ENCODE measurements around the gene SSUH2. TPM values are rescaled to one million over a fixed set of nuclear protein-coding genes. Genes with fewer than 3 reads are reported as not detected.

Gene SSUH2
- total RNA-seq, 1 experiment from 2014 or later: 0.22 TPM

DNA sequence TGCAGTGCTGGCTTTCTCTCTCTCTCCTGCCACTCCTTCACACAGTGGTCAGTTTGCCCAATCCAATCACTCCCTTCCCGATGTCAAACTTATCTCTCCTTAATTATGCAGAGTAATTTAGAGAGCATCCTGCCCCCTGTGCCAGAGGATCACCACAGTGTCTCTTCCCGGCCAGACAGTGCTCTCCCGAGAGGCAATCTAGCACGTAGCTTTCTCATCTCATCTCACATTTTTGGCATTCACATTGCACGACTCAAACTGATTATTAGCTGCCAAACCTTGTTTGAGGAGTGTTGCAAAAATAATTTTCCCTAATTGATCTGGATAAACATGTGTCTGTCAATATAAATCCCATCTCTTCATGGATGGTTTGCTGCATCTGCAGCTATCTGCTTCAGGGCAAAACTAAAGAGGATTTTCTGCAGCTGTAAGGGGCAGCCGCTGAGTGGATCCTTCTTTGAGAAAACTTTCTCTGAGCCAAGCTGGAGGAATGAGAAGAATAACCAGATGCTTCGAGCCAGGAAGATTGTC is 37.8 kb downstream of the SSUH2 start:
- H2AFZ ChIP-seq (ENCODE audit: low read length): no peak overlapping the region
- H3K9me2 ChIP-seq (replicated peaks; ENCODE audit: insufficient read depth, low read length): no peaks in the 10 kb centered on the region
- no peak for DNase-seq
- H3K4me3 ChIP-seq (ENCODE audit: low read length): no peak overlapping the region
- H3K79me2 ChIP-seq (ENCODE audit: low read length): no peaks in the 10 kb centered on the region
- H3K4me2 ChIP-seq (ENCODE audit: low read depth, low read length, poor library complexity, severe bottlenecking): no peak overlapping the region
- H3K9ac ChIP-seq (ENCODE audit: low read length): no peak overlapping the region
- no peaks in the 10 kb centered on the region for H3K4me1 ChIP-seq (ENCODE audit: low read length)
- no peak overlapping the region for H3K27ac ChIP-seq (ENCODE audit: low read length)
- H3K9me3 ChIP-seq (ENCODE audit: low read length): no peaks in the 10 kb centered on the region
- H4K20me1 ChIP-seq (ENCODE audit: insufficient read depth, low read depth, low read length): no peaks in the 10 kb centered on the region
- no peaks in the 10 kb centered on the region for H3K36me3 ChIP-seq (ENCODE audit: insufficient read depth, low read length)
- H3K27me3 ChIP-seq (ENCODE audit: low read length): no peaks in the 10 kb centered on the region

DNA sequence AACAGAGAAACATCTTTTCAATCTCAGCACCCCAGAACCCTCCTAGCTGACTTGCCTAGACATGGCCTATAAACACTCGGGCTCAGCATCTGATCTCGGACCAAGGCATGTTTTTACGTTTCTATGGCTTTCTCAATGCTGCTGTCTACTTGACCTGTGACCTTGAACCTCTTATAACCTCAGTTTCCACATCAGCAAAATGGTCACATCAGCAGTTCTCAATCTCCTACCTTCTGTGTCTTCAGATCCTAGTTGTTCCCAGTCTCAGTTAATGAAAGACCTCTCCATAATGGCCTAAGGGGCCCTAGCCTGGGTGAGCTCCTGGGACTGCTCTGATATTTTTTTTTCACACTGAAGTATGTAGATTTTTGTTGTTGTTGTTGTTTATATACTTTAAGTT is 39.6 kb downstream of the SSUH2 start:
- no peak overlapping the region for H3K27ac ChIP-seq (ENCODE audit: low read length)
- H4K20me1 ChIP-seq (ENCODE audit: insufficient read depth, low read depth, low read length): no peaks in the 10 kb centered on the region
- no peaks in the 10 kb centered on the region for H3K79me2 ChIP-seq (ENCODE audit: low read length)
- H3K27me3 ChIP-seq (ENCODE audit: low read length): no peaks in the 10 kb centered on the region
- no peaks in the 10 kb centered on the region for H3K9me3 ChIP-seq (ENCODE audit: low read length)
- H3K9me2 ChIP-seq (replicated peaks; ENCODE audit: insufficient read depth, low read length): no peaks in the 10 kb centered on the region
- no peak overlapping the region for H3K4me3 ChIP-seq (ENCODE audit: low read length)
- H3K36me3 ChIP-seq (ENCODE audit: insufficient read depth, low read length): no peaks in the 10 kb centered on the region
- no peak for DNase-seq
- no peaks in the 10 kb centered on the region for H3K4me1 ChIP-seq (ENCODE audit: low read length)
- no peak overlapping the region for H2AFZ ChIP-seq (ENCODE audit: low read length)
- no peak overlapping the region for H3K4me2 ChIP-seq (ENCODE audit: low read depth, low read length, poor library complexity, severe bottlenecking)
- H3K9ac ChIP-seq (ENCODE audit: low read length): no peak overlapping the region

DNA sequence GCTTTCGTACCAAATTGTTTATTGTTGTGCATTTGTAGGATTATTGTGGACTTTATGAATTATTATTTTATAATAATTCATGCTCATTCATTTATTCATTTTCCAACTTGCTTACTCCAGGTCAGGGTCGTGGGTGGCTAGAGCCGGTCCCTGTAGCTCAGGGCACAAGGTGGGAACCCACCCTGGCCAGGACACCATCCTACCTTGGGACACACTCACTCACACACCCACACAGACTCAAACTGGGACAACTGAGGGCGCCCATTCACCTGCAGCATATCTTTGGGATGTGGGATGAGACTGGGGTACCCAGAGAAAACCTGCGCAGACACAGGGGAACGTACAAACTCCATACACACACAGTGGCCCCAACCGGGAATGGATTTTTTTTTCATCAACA is 40.6 kb downstream of the SSUH2 start:
- H3K4me1 ChIP-seq (ENCODE audit: low read length): no peaks in the 10 kb centered on the region
- H3K79me2 ChIP-seq (ENCODE audit: low read length): no peaks in the 10 kb centered on the region
- H2AFZ ChIP-seq (ENCODE audit: low read length): no peak overlapping the region
- H3K4me2 ChIP-seq (ENCODE audit: low read depth, low read length, poor library complexity, severe bottlenecking): no peak overlapping the region
- no peaks in the 10 kb centered on the region for H3K9me2 ChIP-seq (replicated peaks; ENCODE audit: insufficient read depth, low read length)
- H3K9ac ChIP-seq (ENCODE audit: low read length): no peak overlapping the region
- DNase-seq: no peak
- no peaks in the 10 kb centered on the region for H4K20me1 ChIP-seq (ENCODE audit: insufficient read depth, low read depth, low read length)
- no peak overlapping the region for H3K4me3 ChIP-seq (ENCODE audit: low read length)
- no peaks in the 10 kb centered on the region for H3K9me3 ChIP-seq (ENCODE audit: low read length)
- H3K27me3 ChIP-seq (ENCODE audit: low read length): no peaks in the 10 kb centered on the region
- H3K27ac ChIP-seq (ENCODE audit: low read length): no peak overlapping the region
- no peaks in the 10 kb centered on the region for H3K36me3 ChIP-seq (ENCODE audit: insufficient read depth, low read length)

GRCh38 chr3:8603115-8603710 is 41.4 kb downstream of the SSUH2 start:
- Histone ChIP-seq H3K9me3 (ENCODE audit: low read length) (no peaks in the 10 kb centered on the region), H3K9me2 (replicated peaks; ENCODE audit: insufficient read depth, low read length) (no peaks in the 10 kb centered on the region), H3K4me3 (ENCODE audit: low read length) (no peak overlapping the region), H3K27me3 (ENCODE audit: low read length) (no peaks in the 10 kb centered on the region), H3K27ac (ENCODE audit: low read length) (no peak overlapping the region), H4K20me1 (ENCODE audit: insufficient read depth, low read depth, low read length) (no peaks in the 10 kb centered on the region), H3K36me3 (ENCODE audit: insufficient read depth, low read length) (no peaks in the 10 kb centered on the region), H3K79me2 (ENCODE audit: low read length) (no peaks in the 10 kb centered on the region), H3K4me1 (ENCODE audit: low read length) (no peaks in the 10 kb centered on the region), H3K9ac (ENCODE audit: low read length) (no peak overlapping the region), H3K4me2 (ENCODE audit: low read depth, low read length, poor library complexity, severe bottlenecking) (no peak overlapping the region), H2AFZ (ENCODE audit: low read length) (no peak overlapping the region)
- DNase-seq: no peak

GRCh38 chr3:8600457-8600856 is 44.1 kb downstream of the SSUH2 start:
- Histone ChIP-seq H3K4me3 (ENCODE audit: low read length) (no peak overlapping the region), H3K4me1 (ENCODE audit: low read length) (no peaks in the 10 kb centered on the region)

DNA sequence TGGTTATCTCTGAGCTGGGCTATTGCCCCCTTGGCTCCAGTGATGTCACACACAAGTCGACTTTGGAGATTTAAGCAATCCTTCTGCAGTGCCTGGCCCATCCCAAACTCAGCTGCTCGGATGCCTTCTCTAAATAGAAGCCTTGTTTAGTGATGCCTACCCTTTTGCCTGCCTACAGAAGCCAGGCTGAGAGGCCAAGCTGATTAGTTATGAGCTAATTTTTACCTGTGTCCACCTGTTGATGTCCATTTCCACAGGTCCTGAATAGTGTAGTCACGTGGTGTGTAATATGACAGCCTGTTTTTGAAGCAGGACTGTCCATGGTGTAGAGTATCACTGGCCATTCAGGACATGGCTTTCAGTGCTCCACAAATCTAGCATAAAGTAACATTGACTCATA is 45.5 kb downstream of the SSUH2 start:
- H3K79me2 ChIP-seq (ENCODE audit: low read length): no peaks in the 10 kb centered on the region
- H3K27ac ChIP-seq (ENCODE audit: low read length): no peak overlapping the region
- H3K9me3 ChIP-seq (ENCODE audit: low read length): no peaks in the 10 kb centered on the region

More at GRCh38 chr3:8600457-8600856, 44.1 kb downstream of the SSUH2 start:
- no peak overlapping the region for H3K27ac ChIP-seq (ENCODE audit: low read length)
- no peaks in the 10 kb centered on the region for H3K9me3 ChIP-seq (ENCODE audit: low read length)
- H2AFZ ChIP-seq (ENCODE audit: low read length): no peak overlapping the region
- H3K79me2 ChIP-seq (ENCODE audit: low read length): no peaks in the 10 kb centered on the region
- no peak overlapping the region for H3K4me2 ChIP-seq (ENCODE audit: low read depth, low read length, poor library complexity, severe bottlenecking)
- no peaks in the 10 kb centered on the region for H3K27me3 ChIP-seq (ENCODE audit: low read length)
- no peaks in the 10 kb centered on the region for H4K20me1 ChIP-seq (ENCODE audit: insufficient read depth, low read depth, low read length)
- no peaks in the 10 kb centered on the region for H3K9me2 ChIP-seq (replicated peaks; ENCODE audit: insufficient read depth, low read length)
- no peak for DNase-seq
- no peak overlapping the region for H3K9ac ChIP-seq (ENCODE audit: low read length)
- H3K36me3 ChIP-seq (ENCODE audit: insufficient read depth, low read length): no peaks in the 10 kb centered on the region

DNA sequence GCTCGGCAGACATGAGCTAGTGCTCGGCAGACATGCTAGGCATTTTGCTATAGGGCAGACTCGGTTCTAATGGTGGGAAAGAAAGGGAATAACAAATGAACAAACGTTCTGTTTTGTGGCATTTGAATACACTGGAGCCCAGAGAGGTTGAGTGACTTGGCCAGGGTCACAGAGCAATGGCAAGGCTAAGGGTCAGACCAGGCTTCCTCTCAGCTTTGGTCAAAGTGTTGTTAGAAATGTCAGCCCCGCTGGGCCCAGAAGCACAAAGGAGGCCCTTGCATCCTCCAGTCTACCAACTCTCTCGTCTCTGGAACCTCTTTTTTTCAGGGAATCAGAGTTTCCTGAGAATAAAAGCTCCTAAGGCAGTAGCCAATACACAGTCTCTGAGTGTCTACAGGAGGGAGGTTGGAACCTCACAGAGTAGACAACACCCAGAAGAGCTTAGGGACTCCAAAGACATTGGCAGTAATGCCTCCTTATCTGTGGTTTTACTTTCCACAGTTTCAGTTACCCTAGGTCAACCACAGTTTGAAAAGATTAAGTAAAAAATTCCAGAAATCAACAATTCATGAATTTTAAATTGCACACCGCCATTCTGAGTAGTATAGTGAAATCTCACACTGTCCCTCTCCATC is 47.3 kb downstream of the SSUH2 start:
- H4K20me1 ChIP-seq (ENCODE audit: insufficient read depth, low read depth, low read length): no peaks in the 10 kb centered on the region
- no peaks in the 10 kb centered on the region for H3K9me2 ChIP-seq (replicated peaks; ENCODE audit: insufficient read depth, low read length)
- H3K9me3 ChIP-seq (ENCODE audit: low read length): no peaks in the 10 kb centered on the region
- H3K27ac ChIP-seq (ENCODE audit: low read length): no peak overlapping the region
- H3K9ac ChIP-seq (ENCODE audit: low read length): no peak overlapping the region
- H3K36me3 ChIP-seq (ENCODE audit: insufficient read depth, low read length): no peaks in the 10 kb centered on the region
- H3K4me2 ChIP-seq (ENCODE audit: low read depth, low read length, poor library complexity, severe bottlenecking): no peak overlapping the region
- no peak overlapping the region for H2AFZ ChIP-seq (ENCODE audit: low read length)
- H3K79me2 ChIP-seq (ENCODE audit: low read length): no peaks in the 10 kb centered on the region
- H3K4me3 ChIP-seq (ENCODE audit: low read length): no peak overlapping the region
- DNase-seq: no peak
- H3K27me3 ChIP-seq (ENCODE audit: low read length): no peaks in the 10 kb centered on the region
- H3K4me1 ChIP-seq (ENCODE audit: low read length): no peaks in the 10 kb centered on the region

More for the DNA sequence above, 45.5 kb downstream of the SSUH2 start:
- H3K36me3 ChIP-seq (ENCODE audit: insufficient read depth, low read length): no peaks in the 10 kb centered on the region
- H3K9me2 ChIP-seq (replicated peaks; ENCODE audit: insufficient read depth, low read length): no peaks in the 10 kb centered on the region
- no peak overlapping the region for H2AFZ ChIP-seq (ENCODE audit: low read length)
- no peaks in the 10 kb centered on the region for H3K27me3 ChIP-seq (ENCODE audit: low read length)
- no peaks in the 10 kb centered on the region for H3K4me1 ChIP-seq (ENCODE audit: low read length)
- H3K4me2 ChIP-seq (ENCODE audit: low read depth, low read length, poor library complexity, severe bottlenecking): no peak overlapping the region
- H4K20me1 ChIP-seq (ENCODE audit: insufficient read depth, low read depth, low read length): no peaks in the 10 kb centered on the region
- H3K4me3 ChIP-seq (ENCODE audit: low read length): no peak overlapping the region
- DNase-seq: no peak
- no peak overlapping the region for H3K9ac ChIP-seq (ENCODE audit: low read length)

GRCh38 chr3:8596321-8597218 is 48.0 kb downstream of the SSUH2 start:
- no peaks in the 10 kb centered on the region for H3K9me2 ChIP-seq (replicated peaks; ENCODE audit: insufficient read depth, low read length)
- no peaks in the 10 kb centered on the region for H3K4me1 ChIP-seq (ENCODE audit: low read length)
- H3K79me2 ChIP-seq (ENCODE audit: low read length): no peaks in the 10 kb centered on the region
- H3K27ac ChIP-seq (ENCODE audit: low read length): no peak overlapping the region
- H3K4me3 ChIP-seq (ENCODE audit: low read length): no peak overlapping the region
- H3K4me2 ChIP-seq (ENCODE audit: low read depth, low read length, poor library complexity, severe bottlenecking): no peak overlapping the region
- no peak overlapping the region for H2AFZ ChIP-seq (ENCODE audit: low read length)
- no peak for DNase-seq
- H3K36me3 ChIP-seq (ENCODE audit: insufficient read depth, low read length): no peaks in the 10 kb centered on the region
- H3K9ac ChIP-seq (ENCODE audit: low read length): no peak overlapping the region
- no peaks in the 10 kb centered on the region for H3K27me3 ChIP-seq (ENCODE audit: low read length)
- H4K20me1 ChIP-seq (ENCODE audit: insufficient read depth, low read depth, low read length): no peaks in the 10 kb centered on the region
- no peaks in the 10 kb centered on the region for H3K9me3 ChIP-seq (ENCODE audit: low read length)

Measured in Karpas-422 (cell line).